T47D (cell line): ENCODE results near the gene ZNF451.

Experiments used
- DNase-seq, 2 experiments: peaks; one replicate each; pipeline versions ENCODE4 v3.0.0 to v3.0.0-alpha.2; 2011 to 2012; ENCODE audit warnings: low read depth in 1 of 2, low spot score in 1 of 2
- JUND ChIP-seq: IDR thresholded peaks from 2 replicates; pipeline ENCODE4 v1.6.1; 2012; ENCODE audit warnings: low read depth
- in situ Hi-C: cut with HindIII; loops from 2 replicates; pipeline ENCODE4 v1.10.0; 2016; ENCODE audit warnings: low sequenced_read_pairs, low pct_unique_long_range_greater_than_20kb

The ZNF451 gene

GRCh38 chr6:57104336-57104735, 14.3 kb downstream of the ZNF451 start:
- in situ Hi-C loops, result no loop called here
- TF ChIP-seq JUND, result no peak
- no peak for DNase-seq

GRCh38 chr6:57106990-57107389, 17.0 kb downstream of the ZNF451 start:
- no peak for TF ChIP-seq JUND
- DNase-seq, result no peak
- in situ Hi-C loops, result no loop called here

- no peak for DNase-seq
- no peak for TF ChIP-seq JUND
- in situ Hi-C loops, result no loop called here
These were observed 18.7 kb downstream of the ZNF451 start for GRCh38 chr6:57108691-57109090.

GRCh38 chr6:57109880-57110279, 19.9 kb downstream of the ZNF451 start:
- no peak for DNase-seq
- no peak for TF ChIP-seq JUND
- in situ Hi-C loops, result no loop called here

- in situ Hi-C loops, result no loop called here
- no peak for DNase-seq
- TF ChIP-seq JUND, result no peak
These were observed 23.1 kb downstream of the ZNF451 start for GRCh38 chr6:57113105-57113504.

- no peak for TF ChIP-seq JUND
- in situ Hi-C loops, result no loop called here
- no peak for DNase-seq
These were observed 26.8 kb downstream of the ZNF451 start for GRCh38 chr6:57116776-57117175.

GRCh38 chr6:57117796-57118195, 27.8 kb downstream of the ZNF451 start:
- in situ Hi-C loops, result no loop called here
- no peak for DNase-seq
- TF ChIP-seq JUND, result no peak

DNA sequence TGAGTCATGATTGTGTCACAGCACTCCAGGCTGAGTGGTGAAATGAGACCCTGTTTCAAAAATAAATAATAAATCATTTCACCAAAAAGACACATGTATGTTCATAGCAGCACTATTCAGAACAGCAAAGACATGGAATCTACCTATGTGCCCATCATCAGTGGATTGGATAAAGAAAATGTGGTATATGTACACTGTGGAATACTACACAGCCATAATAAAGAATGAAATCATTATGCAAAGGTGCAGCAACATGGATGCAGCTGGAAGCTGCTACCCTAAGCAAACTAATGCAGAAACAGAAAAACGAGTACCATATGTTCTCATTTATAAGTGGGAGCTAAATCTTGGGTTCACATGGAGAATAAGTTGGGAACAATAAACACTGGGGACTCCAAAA, 33.1 kb downstream of the ZNF451 start:
- TF ChIP-seq JUND, result no peak
- no peak for DNase-seq
- in situ Hi-C loops, result no loop called here

DNA sequence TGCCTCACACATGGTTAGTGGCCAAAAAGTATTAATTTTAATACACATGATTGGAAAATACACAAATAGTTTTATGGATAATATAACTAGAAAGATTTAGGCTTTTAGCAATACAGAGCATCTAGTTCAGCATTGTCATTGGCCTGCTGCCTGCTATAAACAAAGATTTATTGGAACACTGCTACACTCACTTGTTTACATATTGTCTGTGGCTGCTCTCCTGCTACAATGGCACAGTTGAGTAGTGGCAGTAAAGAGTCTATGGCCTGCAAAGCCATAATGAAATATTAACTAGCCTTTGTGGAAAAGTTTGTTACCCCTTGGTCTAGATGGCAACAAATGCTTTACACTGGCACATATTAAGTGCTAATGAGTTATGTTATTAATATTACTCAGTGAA, 37.8 kb downstream of the ZNF451 start:
- TF ChIP-seq JUND, result no peak
- no peak for DNase-seq
- in situ Hi-C loops, result no loop called here

- in situ Hi-C loops, result no loop called here
- no peak for TF ChIP-seq JUND
- DNase-seq, result no peak
These were observed 40.7 kb downstream of the ZNF451 start for GRCh38 chr6:57130661-57131177.

DNA sequence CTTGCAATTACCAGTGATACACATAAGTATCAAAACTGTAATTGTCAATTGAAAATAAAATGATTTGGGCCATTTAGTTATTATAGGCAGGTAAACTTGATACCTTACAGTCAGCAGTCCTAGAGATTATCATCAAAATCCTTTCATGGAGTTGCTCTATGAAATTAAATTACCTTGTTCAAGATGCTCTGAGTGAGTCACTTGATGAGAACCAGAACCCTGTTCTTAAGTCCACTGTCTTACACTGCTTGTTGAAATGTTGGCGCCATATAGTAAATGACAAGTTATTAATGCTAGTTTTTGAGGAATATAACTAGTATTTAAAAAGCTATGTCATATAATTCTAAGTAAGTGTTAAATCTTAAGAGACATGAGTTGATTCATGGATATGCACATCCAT, 45.0 kb downstream of the ZNF451 start:
- no peak for TF ChIP-seq JUND
- in situ Hi-C loops, result no loop called here
- DNase-seq, result no peak

GRCh38 chr6:57135885-57136284, 45.9 kb downstream of the ZNF451 start:
- TF ChIP-seq JUND, result no peak
- in situ Hi-C loops, result no loop called here
- DNase-seq, result no peak

DNA sequence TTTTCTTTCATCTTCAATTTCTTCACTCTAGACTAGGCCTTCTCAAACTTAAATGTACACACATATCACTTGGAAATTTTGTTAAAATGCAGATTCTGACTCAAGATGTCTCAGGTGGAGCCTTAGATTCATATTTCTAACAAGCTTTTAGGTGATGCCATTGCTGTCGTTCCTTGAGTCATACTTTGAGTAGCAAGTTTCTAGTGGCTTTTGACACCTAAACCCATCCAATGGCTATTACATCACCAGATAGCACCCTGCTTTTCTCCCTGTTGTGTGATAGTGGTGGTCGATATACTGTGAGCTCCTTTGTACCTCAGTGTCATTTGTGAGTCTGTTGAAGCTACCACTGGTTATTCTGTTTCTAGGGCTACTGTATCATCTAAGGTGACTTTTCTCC, 47.4 kb downstream of the ZNF451 start:
- in situ Hi-C loops, result no loop called here
- TF ChIP-seq JUND, result no peak
- no peak for DNase-seq

GRCh38 chr6:57138026-57138425, 48.0 kb downstream of the ZNF451 start:
- no peak for DNase-seq
- in situ Hi-C loops, result no loop called here

More at GRCh38 chr6:57138026-57138425, 48.0 kb downstream of the ZNF451 start:
- no peak for TF ChIP-seq JUND
